IPS DF 4.7 (cell line): ENCODE data around the gene PGAP2.

ENCODE experiments used
- DNase-seq: peaks from one replicate; pipeline ENCODE4 v3.0.0-alpha.2; 2013; ENCODE audit warnings: low spot score; ENCODE audit errors: extremely low read depth

The PGAP2 gene

DNA sequence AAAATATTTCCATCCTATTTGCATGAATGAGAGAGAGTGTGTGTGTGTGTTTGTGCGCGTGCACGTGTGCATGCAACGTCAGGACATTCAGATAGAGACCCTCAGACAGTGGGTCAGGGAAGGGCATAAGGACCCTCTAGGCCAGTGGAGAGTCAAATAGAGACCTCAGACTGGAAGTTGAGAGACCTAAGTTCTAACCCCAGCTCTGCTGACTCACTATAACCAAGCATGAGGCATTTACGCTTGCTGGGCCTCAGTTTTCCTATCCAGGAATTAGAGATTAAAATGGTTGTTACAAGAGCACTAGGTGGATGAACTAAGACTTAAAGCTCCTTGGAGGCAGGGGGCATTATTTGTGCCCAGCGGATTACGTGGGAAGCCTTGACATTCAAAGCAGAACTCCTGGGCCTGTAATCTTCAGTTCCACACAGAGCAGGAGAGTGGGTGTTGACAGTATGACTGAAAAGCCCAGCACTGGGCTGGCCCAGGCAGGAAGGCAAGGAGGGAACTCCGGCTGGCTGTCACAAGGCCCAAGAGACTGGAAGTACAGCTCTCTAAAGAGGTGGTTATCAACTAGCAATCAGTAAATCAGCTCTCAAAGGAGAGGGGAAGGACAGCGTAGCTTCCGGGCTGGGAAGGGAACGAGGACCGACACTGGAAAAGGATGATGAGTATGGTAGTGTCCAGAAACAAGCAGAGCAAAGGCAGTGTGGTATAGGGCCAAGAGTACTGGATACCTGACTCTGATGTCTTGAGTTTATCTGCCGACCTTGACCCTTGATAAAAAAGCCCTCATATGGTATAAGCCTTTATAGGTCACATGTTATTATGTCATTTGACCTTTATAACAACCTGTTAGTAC lies 23.2 kb downstream of the PGAP2 start:
- DNase-seq: no peak

DNA sequence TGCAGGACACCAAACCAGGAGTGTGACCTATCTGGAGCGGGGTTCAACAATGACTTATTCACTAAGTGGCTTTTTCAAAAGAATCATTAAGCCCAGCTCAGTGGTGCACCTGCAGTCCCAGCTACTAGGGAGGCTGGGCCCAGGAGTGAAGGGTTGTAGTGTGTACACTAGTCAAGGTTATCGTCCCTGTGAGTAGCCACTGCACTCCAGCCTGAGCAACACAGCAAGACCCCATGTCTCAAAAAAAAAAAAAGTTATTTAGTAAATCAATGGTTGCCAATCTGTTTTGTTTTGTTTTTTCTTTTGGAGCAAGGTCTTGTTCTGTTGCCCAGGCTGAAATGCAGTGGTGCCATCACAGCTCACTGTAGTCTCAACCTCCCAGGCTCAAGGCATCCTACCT lies 24.5 kb downstream of the PGAP2 start:
- DNase-seq: no peak

- DNase-seq: no peak
Measured at GRCh38 chr11:3833449-3833848, 25.1 kb downstream of the PGAP2 start.

GRCh38 chr11:3834349-3834663 lies 25.9 kb downstream of the PGAP2 start:
- no peak for DNase-seq

DNA sequence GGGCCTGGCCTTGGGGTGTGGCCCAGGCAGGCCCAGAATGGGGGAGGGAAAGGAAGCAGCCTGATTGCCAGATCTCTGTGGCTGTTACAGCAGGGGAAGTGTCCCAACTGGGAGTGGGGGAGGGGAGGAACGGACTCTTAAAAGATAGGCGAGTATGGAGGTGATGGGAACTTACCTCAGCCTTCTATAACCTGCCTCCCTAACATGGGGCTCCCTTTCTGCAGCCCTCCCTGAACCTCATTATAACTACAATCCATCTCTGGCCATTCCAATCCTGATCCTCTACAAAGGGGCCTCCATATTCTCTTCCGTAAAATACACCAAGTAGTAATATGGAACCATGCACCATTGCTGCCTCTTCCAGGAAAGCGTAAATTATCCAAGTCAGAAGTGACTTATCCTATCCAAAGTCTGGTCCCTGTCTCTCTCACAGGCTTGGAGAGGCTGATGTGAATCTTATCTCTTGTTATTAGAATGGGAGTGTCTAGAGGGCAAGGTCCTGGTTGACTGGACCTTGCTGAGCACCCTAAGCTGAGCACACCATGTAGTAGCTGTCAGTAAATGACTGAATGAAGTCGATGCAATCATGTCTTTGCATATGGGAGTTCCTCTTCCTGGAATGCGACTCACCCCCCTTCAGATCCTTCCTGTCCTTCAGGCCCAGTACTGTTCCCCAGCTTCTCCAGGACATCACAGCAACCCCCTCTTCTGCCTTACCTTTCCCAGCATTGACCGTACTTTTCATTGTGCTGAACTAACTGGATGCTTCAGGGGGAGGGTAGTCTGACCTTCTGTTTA lies 26.5 kb downstream of the PGAP2 start:
- no peak for DNase-seq

DNA sequence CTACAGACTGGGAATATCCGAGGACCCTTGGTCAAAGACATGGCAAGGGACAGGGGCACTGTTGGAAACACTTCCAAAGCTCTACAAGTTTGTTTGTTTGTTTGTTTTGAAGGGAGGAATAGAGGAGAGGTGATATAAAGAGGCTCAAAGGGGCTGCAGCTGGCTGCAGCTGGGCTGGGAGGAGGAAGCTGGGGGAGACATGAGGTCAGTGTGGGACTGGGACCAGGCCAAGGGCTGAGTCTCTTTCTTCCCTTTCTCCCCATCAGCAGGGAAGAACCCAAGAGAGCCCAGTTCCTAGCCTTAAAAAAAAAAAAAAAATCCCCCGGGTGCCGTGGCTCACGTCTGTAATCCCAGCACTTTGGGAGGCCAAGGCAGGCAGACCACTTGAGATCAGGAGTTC lies 27.4 kb downstream of the PGAP2 start:
- no peak for DNase-seq

- no peak for DNase-seq
Measured at GRCh38 chr11:3836903-3837302, 28.5 kb downstream of the PGAP2 start.

DNA sequence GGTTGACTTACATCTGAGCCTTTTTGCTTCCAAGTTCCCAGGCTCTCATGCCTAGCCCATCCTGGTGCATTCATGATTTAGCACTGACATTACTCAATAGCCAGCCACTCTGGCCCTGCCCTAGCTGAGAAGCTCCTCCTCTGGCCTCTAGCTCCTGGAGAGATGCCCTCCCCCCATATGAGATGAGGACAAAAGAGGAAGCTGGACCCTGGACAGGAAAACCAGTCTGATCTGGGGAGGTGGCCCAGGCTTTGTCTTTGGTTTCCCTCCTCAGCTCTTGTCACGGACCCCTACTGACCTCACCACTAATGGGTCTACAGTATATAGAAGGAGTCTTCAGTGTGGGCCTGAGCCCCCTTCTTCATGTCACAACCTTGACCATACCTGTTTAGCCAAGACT lies 29.4 kb downstream of the PGAP2 start:
- DNase-seq: no peak

- no peak for DNase-seq
Measured at GRCh38 chr11:3838504-3838903, 30.1 kb downstream of the PGAP2 start.

- no peak for DNase-seq
Measured at GRCh38 chr11:3840004-3840869, 31.9 kb downstream of the PGAP2 start.

- no peak for DNase-seq
Measured at GRCh38 chr11:3840870-3841425, 32.6 kb downstream of the PGAP2 start, which contains the start of gene RHOG. RHOG (minus strand) TSS chr11:3840959; CDS start chr11:3828138, 12,821 bp downstream.

GRCh38 chr11:3841426-3842350 lies 33.3 kb downstream of the PGAP2 start:
- DNase-seq: no peak

- DNase-seq: no peak
Measured at GRCh38 chr11:3843326-3843725, 35.0 kb downstream of the PGAP2 start.

GRCh38 chr11:3845246-3845645 lies 36.9 kb downstream of the PGAP2 start:
- DNase-seq: no peak

GRCh38 chr11:3845670-3846069 lies 37.3 kb downstream of the PGAP2 start:
- no peak for DNase-seq

GRCh38 chr11:3849297-3849874 lies 41.0 kb downstream of the PGAP2 start:
- no peak for DNase-seq

DNA sequence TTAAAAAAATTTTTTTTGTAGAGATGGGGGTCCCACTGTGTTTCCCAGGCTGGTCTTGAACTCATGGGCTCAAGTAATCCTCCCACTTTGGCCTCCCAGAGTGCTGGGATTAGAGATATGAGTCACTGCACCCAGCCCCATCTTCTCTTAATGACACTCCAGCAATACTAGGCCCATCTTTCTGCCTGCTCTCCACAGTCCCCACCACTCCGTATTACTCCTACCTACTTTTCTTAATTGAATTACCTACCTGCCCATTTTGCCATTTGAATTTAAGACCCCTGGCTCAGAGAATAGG lies 45.1 kb downstream of the PGAP2 start:
- DNase-seq: no peak

- DNase-seq: no peak
Measured at GRCh38 chr11:3853899-3854659, 45.7 kb downstream of the PGAP2 start.

GRCh38 chr11:3854660-3854976 lies 46.3 kb downstream of the PGAP2 start:
- DNase-seq: no peak
